ENCODE data around the gene ALDH16A1.
A peak's percentile ranks its signal among the peaks of the same experiment; 100 is the strongest.
"Not testable (repeated sequence)": the region's sequence is repeated elsewhere in the genome, so short reads cannot be mapped to it uniquely, and the experiment has no call there.

Gene ALDH16A1

GRCh38 chr19:49465371-49465770, 12.3 kb downstream of the ALDH16A1 start:
- no peak for TF ChIP-seq CTCF (conservative IDR thresholded peaks at IDR 0.05; ENCODE audit: low read length)
- DNase-seq (ENCODE audit: low read depth) = no peak
- no peak overlapping the region for H3K4me3 ChIP-seq (ENCODE audit: low read length)

GRCh38 chr19:49468199-49468598, 15.2 kb downstream of the ALDH16A1 start:
- DNase-seq (ENCODE audit: low read depth) = no peak

GRCh38 chr19:49468746-49469447, 15.9 kb downstream of the ALDH16A1 start:
- no peak overlapping the region for H3K4me3 ChIP-seq (ENCODE audit: low read length)
- DNase-seq (ENCODE audit: low read depth) = peak; percentile 75
- no peak for TF ChIP-seq CTCF (conservative IDR thresholded peaks at IDR 0.05; ENCODE audit: low read length)

More at GRCh38 chr19:49468199-49468598, 15.2 kb downstream of the ALDH16A1 start:
- no peak overlapping the region for H3K4me3 ChIP-seq (ENCODE audit: low read length)
- no peak for TF ChIP-seq CTCF (conservative IDR thresholded peaks at IDR 0.05; ENCODE audit: low read length)

GRCh38 chr19:49469828-49470614, 17.0 kb downstream of the ALDH16A1 start:
- no peak for DNase-seq (ENCODE audit: low read depth)
- no peak overlapping the region for H3K4me3 ChIP-seq (ENCODE audit: low read length)
- peak; percentile 21 for TF ChIP-seq CTCF (conservative IDR thresholded peaks at IDR 0.05; ENCODE audit: low read length)

- DNase-seq (ENCODE audit: low read depth) = no peak
- TF ChIP-seq CTCF (conservative IDR thresholded peaks at IDR 0.05; ENCODE audit: low read length) = no peak
- no peak overlapping the region for H3K4me3 ChIP-seq (ENCODE audit: low read length)
These were observed 17.6 kb downstream of the ALDH16A1 start for GRCh38 chr19:49470615-49470978.

GRCh38 chr19:49472936-49473335, 19.9 kb downstream of the ALDH16A1 start:
- no peak for DNase-seq (ENCODE audit: low read depth)
- no peak for TF ChIP-seq CTCF (conservative IDR thresholded peaks at IDR 0.05; ENCODE audit: low read length)
- H3K4me3 ChIP-seq (ENCODE audit: low read length) = no peak overlapping the region

- peak overlapping the region; percentile 76 for H3K4me3 ChIP-seq (ENCODE audit: low read length)
- not testable (repeated sequence) for DNase-seq (ENCODE audit: low read depth)
These were observed 20.5 kb downstream of the ALDH16A1 start for GRCh38 chr19:49473501-49473867.

Measured in AG10803 (cell line).